ENCODE results near the gene VAMP5. TPM values are rescaled to one million over a fixed set of nuclear protein-coding genes. Genes with fewer than 3 reads are reported as not detected.

VAMP5 gene
- total and polyA plus RNA-seq, 10 donors: 58.5 to 129 (median 72.1) TPM

DNA sequence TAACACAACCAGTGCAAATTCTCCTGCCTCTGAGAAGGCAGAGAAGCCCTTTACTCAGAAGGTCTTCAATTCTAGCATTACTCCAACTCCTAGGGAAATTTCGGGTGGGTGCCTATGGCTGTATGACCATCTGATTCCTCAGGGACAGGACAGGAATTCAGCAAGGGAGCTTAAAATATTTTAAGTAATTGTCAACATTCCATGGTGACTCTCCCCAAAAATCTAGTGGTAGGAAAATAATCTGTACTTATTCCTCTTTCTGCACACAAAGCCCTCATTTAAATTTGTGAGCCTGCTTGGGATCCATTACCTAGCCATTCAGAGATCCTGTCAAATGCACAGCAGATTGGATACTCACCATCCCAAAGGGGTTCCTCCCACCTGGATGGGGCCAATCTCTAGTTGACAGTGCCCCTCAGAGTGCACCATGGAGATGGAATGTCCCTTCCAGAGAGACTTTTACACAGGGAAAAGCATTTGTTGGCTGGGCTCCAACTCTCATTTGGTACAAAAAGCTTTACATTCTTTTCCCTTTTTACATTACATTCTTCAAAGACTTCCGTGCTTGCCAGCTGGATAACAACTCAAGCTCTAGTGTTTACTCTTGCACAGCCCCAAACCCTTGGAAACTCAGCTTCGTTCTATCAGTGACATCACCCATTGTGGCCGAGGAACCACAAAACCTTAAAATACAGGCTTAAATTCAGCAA, 21.3 kb downstream of the VAMP5 start:
- no peak overlapping the region for H3K4me3 ChIP-seq
- peaks cover 0 to 54% (median 17%) of the 10 kb centered on the region in 6 donors for H3K36me3 ChIP-seq
- 75 to 93% (median 84%) methylated on average over 4 of the region's 4 CpGs for WGBS, 5 donors
- no peak for DNase-seq
- H3K4me1 ChIP-seq: peaks cover 26 to 95% (median 68%) of the 10 kb centered on the region in 6 donors
- no peak for TF ChIP-seq POLR2A (IDR thresholded peaks at IDR 0.05)
- TF ChIP-seq, protein P1, sequence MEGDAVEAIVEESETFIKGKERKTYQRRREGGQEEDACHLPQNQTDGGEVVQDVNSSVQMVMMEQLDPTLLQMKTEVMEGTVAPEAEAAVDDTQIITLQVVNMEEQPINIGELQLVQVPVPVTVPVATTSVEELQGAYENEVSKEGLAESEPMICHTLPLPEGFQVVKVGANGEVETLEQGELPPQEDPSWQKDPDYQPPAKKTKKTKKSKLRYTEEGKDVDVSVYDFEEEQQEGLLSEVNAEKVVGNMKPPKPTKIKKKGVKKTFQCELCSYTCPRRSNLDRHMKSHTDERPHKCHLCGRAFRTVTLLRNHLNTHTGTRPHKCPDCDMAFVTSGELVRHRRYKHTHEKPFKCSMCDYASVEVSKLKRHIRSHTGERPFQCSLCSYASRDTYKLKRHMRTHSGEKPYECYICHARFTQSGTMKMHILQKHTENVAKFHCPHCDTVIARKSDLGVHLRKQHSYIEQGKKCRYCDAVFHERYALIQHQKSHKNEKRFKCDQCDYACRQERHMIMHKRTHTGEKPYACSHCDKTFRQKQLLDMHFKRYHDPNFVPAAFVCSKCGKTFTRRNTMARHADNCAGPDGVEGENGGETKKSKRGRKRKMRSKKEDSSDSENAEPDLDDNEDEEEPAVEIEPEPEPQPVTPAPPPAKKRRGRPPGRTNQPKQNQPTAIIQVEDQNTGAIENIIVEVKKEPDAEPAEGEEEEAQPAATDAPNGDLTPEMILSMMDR (IDR thresholded peaks at IDR 0.05 in 8 of 11, conservative IDR thresholded peaks at IDR 0.05 in 3 of 11): no peak
- no peak for TF ChIP-seq POLR2AphosphoS5 (IDR thresholded peaks at IDR 0.05)
- H3K27ac ChIP-seq: peak overlapping the region in 4 of 8 donors; percentile 6 to 54 (median 42)
- H3K9me3 ChIP-seq: no peaks in the 10 kb centered on the region
- H3K27me3 ChIP-seq (replicated peaks in 1 of 7): no peaks in the 10 kb centered on the region
- intact Hi-C loops (cut with DNase I; ENCODE audit: low total_unique reads): no loop called here

DNA sequence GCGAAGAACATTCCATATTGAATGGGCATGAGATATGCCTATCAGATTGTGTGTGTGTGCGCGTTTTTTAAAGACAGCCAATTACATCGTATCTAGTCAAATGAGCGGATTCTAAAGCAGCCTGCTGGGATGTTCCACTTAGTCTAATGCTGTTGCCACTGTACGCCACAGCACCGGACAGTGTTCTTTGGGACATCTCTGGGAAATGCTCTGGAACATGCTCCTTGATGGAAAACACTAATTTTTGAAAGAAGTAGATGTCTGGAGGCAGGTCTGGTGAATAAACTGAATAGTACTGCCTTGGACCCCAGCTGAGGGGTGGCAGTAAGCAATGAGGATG, 21.9 kb downstream of the VAMP5 start:
- peaks cover 0 to 50% (median 17%) of the 10 kb centered on the region in 6 donors for H3K36me3 ChIP-seq
- H3K4me3 ChIP-seq: no peak overlapping the region
- H3K4me1 ChIP-seq: peaks cover 30 to 96% (median 68%) of the 10 kb centered on the region in 6 donors
- 77 to 92% (median 86%) methylated on average over 7 of the region's 7 CpGs for WGBS, 5 donors
- TF ChIP-seq, protein P1 (IDR thresholded peaks at IDR 0.05 in 8 of 11, conservative IDR thresholded peaks at IDR 0.05 in 3 of 11): no peak
- TF ChIP-seq POLR2A (IDR thresholded peaks at IDR 0.05) (no peak), POLR2AphosphoS5 (IDR thresholded peaks at IDR 0.05) (no peak)
- H3K9me3 ChIP-seq: no peaks in the 10 kb centered on the region
- no peaks in the 10 kb centered on the region for H3K27me3 ChIP-seq (replicated peaks in 1 of 7)
- no peak for DNase-seq
- intact Hi-C loops (cut with DNase I; ENCODE audit: low total_unique reads): no loop called here
- peak overlapping the region in 4 of 8 donors; percentile 26 to 54 (median 42) for H3K27ac ChIP-seq

- H3K27me3 ChIP-seq (replicated peaks in 1 of 7): no peaks in the 10 kb centered on the region
- no peaks in the 10 kb centered on the region for H3K9me3 ChIP-seq
- 86 to 91% (median 88%) methylated on average over 9 of the region's 9 CpGs for WGBS, 5 donors
- no peak overlapping the region for H3K4me3 ChIP-seq
- peaks cover 0 to 50% (median 17%) of the 10 kb centered on the region in 6 donors for H3K36me3 ChIP-seq
- H3K27ac ChIP-seq: peak overlapping the region in 3 of 8 donors; percentile 5 to 54 (median 35)
- intact Hi-C loops (cut with DNase I; ENCODE audit: low total_unique reads): no loop called here
- no peak for TF ChIP-seq POLR2AphosphoS5 (IDR thresholded peaks at IDR 0.05)
- no peak for TF ChIP-seq POLR2A (IDR thresholded peaks at IDR 0.05)
- TF ChIP-seq, protein P1 (IDR thresholded peaks at IDR 0.05 in 8 of 11, conservative IDR thresholded peaks at IDR 0.05 in 3 of 11): no peak
- peaks cover 27 to 95% (median 66%) of the 10 kb centered on the region in 6 donors for H3K4me1 ChIP-seq
- no peak for DNase-seq
Measured at GRCh38 chr2:85607268-85608215, 23.3 kb downstream of the VAMP5 start.

Data from spleen (tissue), 11 donors.